HepG2 (cell line): ENCODE data around the gene POLE. TPM values are rescaled to one million over a fixed set of nuclear protein-coding genes. Genes with fewer than 3 reads are reported as not detected.

ENCODE experiments used
- ATAC-seq: fragments of 200-7000 bp; cut with Tn5 transposase; 3 replicates; pipeline ENCODE4 v1.9.1; 2020; ENCODE audit warnings: mild to moderate bottlenecking, moderate library complexity
- BruUV-seq: library from RNA; stranded (reverse); fragments of 400-500 nt; replicated peaks from 2 replicates; lab custom pipeline; 2021; lab: Mats Ljungman, UMichigan
- CTCF ChIA-PET: fragments of 300-600 bp; formaldehyde crosslinking; extraction: SDS; loops from one replicate; lab custom pipeline; 2021; ENCODE audit warnings: low total read pairs, inconsistent platforms, low intra/inter-chr PET ratio; lab: Yijun Ruan, JAX
- POLR2A ChIA-PET: fragments of 350-600 bp; sonication (Branson Sonifier 250); formaldehyde crosslinking; loops from one replicate; lab custom pipeline; 2020; ENCODE audit warnings: antibody characterized with exemption, inconsistent platforms; lab: Yijun Ruan, JAX
- DNase-seq: peaks from one replicate; pipeline ENCODE4 v3.0.0-alpha.2; 2015; ENCODE audit warnings: low spot score
- FAIRE-seq: peaks from 3 replicates; lab custom pipeline; 2011; peaks lifted over from hg19 to GRCh38; lab: Jason Lieb, UNC
- H2AFZ ChIP-seq: one replicate; pipeline ENCODE4 v1.6.1; 2011; ENCODE audit warnings: low read length, inconsistent platforms
- H3K27ac ChIP-seq: fragments of 300-600 bp; 3 replicates; pipeline ENCODE4 v1.8.0; 2011; ENCODE audit warnings: mixed run types, mild to moderate bottlenecking, mixed read lengths, low read length, inconsistent platforms; ENCODE audit not compliant: insufficient read depth; ENCODE audit errors: extremely low read length
- H3K27me3 ChIP-seq, 2 experiments: fragments of 200-600 bp in 1 of 2; 2 replicates in 1 of 2; 3 replicates in 1 of 2; pipeline versions ENCODE4 v1.6.0 to v1.8.0; 2011; ENCODE audit warnings: low read length in 2 of 2, mild to moderate bottlenecking in 2 of 2, moderate library complexity in 2 of 2, inconsistent platforms in 1 of 2; ENCODE audit not compliant: insufficient read depth in 2 of 2, control insufficient read depth in 1 of 2
- H3K36me3 ChIP-seq, 2 experiments: fragments of 200-600 bp in 1 of 2; replicated peaks in 1 of 2; 2 replicates in 1 of 2; 3 replicates in 1 of 2; pipeline versions ENCODE4 v1.5.1 to v1.8.0; 2011; ENCODE audit warnings: low read length in 2 of 2, inconsistent platforms in 1 of 2; ENCODE audit not compliant: insufficient read depth in 2 of 2, control insufficient read depth in 1 of 2
- H3K4me1 ChIP-seq: 2 replicates; pipeline ENCODE4 v1.5.1; 2012; ENCODE audit warnings: low read length, inconsistent platforms; ENCODE audit not compliant: insufficient read depth
- H3K4me2 ChIP-seq: 2 replicates; pipeline ENCODE4 v1.6.0; 2011; ENCODE audit warnings: low read depth, low read length, inconsistent platforms
- H3K4me3 ChIP-seq, 3 experiments: fragments of 200-600 bp in 1 of 3; sonication (generic), shearing (Covaris generic) in 1 of 3; replicated peaks in 1 of 3; 2 replicates each; pipeline ENCODE4 v1.5.1; 2011 to 2016; ENCODE audit warnings: low read length in 3 of 3, inconsistent platforms in 2 of 3, low read depth in 2 of 3, mild to moderate bottlenecking in 2 of 3, control low read depth in 1 of 3, mixed read lengths in 1 of 3; ENCODE audit not compliant: insufficient read depth in 1 of 3
- H3K79me2 ChIP-seq: one replicate; pipeline ENCODE4 v1.6.1; 2011; ENCODE audit warnings: low read length, inconsistent platforms; ENCODE audit not compliant: insufficient read depth
- H3K9ac ChIP-seq: 2 replicates; pipeline ENCODE4 v1.6.0; 2011; ENCODE audit warnings: mild to moderate bottlenecking, low read depth, low read length, inconsistent platforms; ENCODE audit not compliant: insufficient read depth
- H3K9me3 ChIP-seq: 2 replicates; pipeline ENCODE4 v1.5.1; 2012; ENCODE audit warnings: mild to moderate bottlenecking, low read length
- H4K20me1 ChIP-seq: 2 replicates; pipeline ENCODE4 v1.6.0; 2011; ENCODE audit warnings: inconsistent platforms, mild to moderate bottlenecking, low read length, moderate library complexity; ENCODE audit not compliant: insufficient read depth
- ARNT ChIP-seq: fragments of 450-650 bp; IDR thresholded peaks from 2 replicates; pipeline ENCODE4 v1.6.1; 2017
- GATA4 ChIP-seq: sonication (generic); IDR thresholded peaks from 2 replicates; pipeline ENCODE4 v1.6.1; 2016; ENCODE audit warnings: antibody characterized with exemption, low read depth, borderline replicate concordance
- MEIS2 ChIP-seq: sonication (generic); formaldehyde crosslinking; IDR thresholded peaks from 2 replicates; pipeline ENCODE4 v1.9.0; 2021; ENCODE audit warnings: mild to moderate bottlenecking, missing genetic modification reagents
- MTF1 ChIP-seq: sonication (generic); formaldehyde crosslinking; IDR thresholded peaks from 2 replicates; pipeline ENCODE4 v1.5.0; 2020; ENCODE audit warnings: missing genetic modification reagents
- TFAP4 ChIP-seq: sonication (generic); IDR thresholded peaks from 2 replicates; pipeline ENCODE4 v1.6.1; 2016; ENCODE audit warnings: low read depth, borderline replicate concordance
- ZHX2 ChIP-seq, 2 experiments: sonication (generic) in 1 of 2; formaldehyde crosslinking in 1 of 2; IDR thresholded peaks; 2 replicates each; pipeline versions ENCODE4 v1.6.1 to v1.9.0; 2014 to 2022; ENCODE audit warnings: antibody characterized with exemption in 1 of 2, borderline replicate concordance in 1 of 2, inconsistent platforms in 1 of 2, low read depth in 1 of 2, missing genetic modification reagents in 1 of 2
- WGBS: methylation state at CpG from one replicate; pipeline ENCODE4 v1.1.6; 2017; ENCODE audit warnings: low lambda C conversion rate; 5-methylcytosine and 5-hydroxymethylcytosine counted together
- in situ Hi-C: cut with HindIII; loops from 2 replicates; pipeline ENCODE4 v1.10.0; 2017; ENCODE audit warnings: low pct_unique_long_range_greater_than_20kb; ENCODE audit not compliant: extremely low pct_ligation_motif_present
- intact Hi-C: fragments of 100-400 bp; cut with micrococcal nuclease; formaldehyde crosslinking; loops from one replicate; pipeline ENCODE4 v1.10.0; 2022; ENCODE audit not compliant: unreplicated experiment
- polyA plus RNA-seq, 8 experiments: library from polyadenylated mRNA; depleted of rRNA in 3 of 8; stranded (reverse) in 7 of 8; unstranded in 1 of 8; fragments of >200 nt; fragmentation: Illumina TruSeq in 4 of 8; extraction: Trizol in 4 of 8; gene quantifications; 2 replicates each; pipeline versions ENCODE4 v1.2.1 to v1.2.3, GENCODE V29; 2011 to 2016; ENCODE audit warnings: low read depth in 4 of 8, missing spikeins in 1 of 8, mixed read lengths in 1 of 8; ENCODE audit not compliant: insufficient read depth in 1 of 8
- total RNA-seq, 5 experiments: library from RNA; depleted of rRNA; stranded (reverse); fragments of >200 nt; fragmentation: Illumina TruSeq; extraction: Trizol; gene quantifications; 2 replicates each; pipeline ENCODE4 v1.2.3, GENCODE V29; 2016; ENCODE audit warnings: low read depth in 1 of 5

The POLE gene
- total and polyA plus RNA-seq, 2 of the 13 experiments (the other 11 are each of a cell fraction or from before 2014, with no cell fraction given), result 25.3 to 52.2 TPM

GRCh38 chr12:132646850-132647249, 40.3 kb downstream of the POLE start:
- H3K27me3 ChIP-seq, result no peaks in the 10 kb centered on the region
- no peak overlapping the region for H3K9ac ChIP-seq
- H2AFZ ChIP-seq, result no peak overlapping the region
- no peaks in the 10 kb centered on the region for H3K9me3 ChIP-seq
- intact Hi-C loops, result no loop called here
- WGBS, result 98% methylated on average over 7 of the region's 7 CpGs
- in situ Hi-C loops, result no loop called here
- FAIRE-seq (no peak), DNase-seq (no peak), ATAC-seq (no peak)
- CTCF ChIA-PET, result no interaction called here
- POLR2A ChIA-PET, result no interaction called here
- H3K4me2 ChIP-seq, result no peak overlapping the region
- no peaks in the 10 kb centered on the region for H3K79me2 ChIP-seq
- no peaks in the 10 kb centered on the region for H4K20me1 ChIP-seq
- H3K4me3 ChIP-seq, result no peak overlapping the region
- no TSS peak for BruUV-seq
- no peaks in the 10 kb centered on the region for H3K4me1 ChIP-seq
- no peak overlapping the region for H3K27ac ChIP-seq
- peaks cover 18 to 61% of the 10 kb centered on the region in 2 experiments; a peak in 4 of 5 replicates for H3K36me3 ChIP-seq
- TF ChIP-seq ARNT (no peak), GATA4 (no peak), MEIS2 (CRISPR knock-in tag) (no peak), ZHX2 (IDR thresholded peaks at IDR 0.05; ENCODE audit: low read depth) (no peak), ZHX2 (CRISPR knock-in tag; IDR thresholded peaks at IDR 0.05; ENCODE audit: borderline replicate concordance) (no peak), MTF1 (no peak), TFAP4 (no peak)
